Mesenchymal stem cell (in vitro differentiated cells and primary cell): ENCODE measurements around the gene ADAMTS7.

Experiments used
- DNase-seq: peaks from one replicate; pipeline ENCODE4 v3.0.0-alpha.2; 2013
- H2AFZ ChIP-seq: one replicate; pipeline ENCODE4 v1.6.1; 2013; ENCODE audit warnings: low read depth, mild to moderate bottlenecking, control low read depth, inconsistent platforms, low read length, moderate library complexity
- H2AK5ac ChIP-seq: 2 replicates; pipeline ENCODE4 v1.6.1; 2013; ENCODE audit warnings: low read length, moderate library complexity, mild to moderate bottlenecking, inconsistent platforms; ENCODE audit not compliant: severe bottlenecking
- H2BK120ac ChIP-seq: one replicate; pipeline ENCODE4 v1.6.1; 2013; ENCODE audit warnings: low read depth, mild to moderate bottlenecking, inconsistent platforms, low read length, moderate library complexity
- H2BK12ac ChIP-seq, 2 experiments: one replicate each; pipeline ENCODE4 v1.6.1; 2013; ENCODE audit warnings: inconsistent platforms in 2 of 2, low read length in 2 of 2, mild to moderate bottlenecking in 2 of 2, moderate library complexity in 2 of 2, control low read depth in 1 of 2
- H2BK15ac ChIP-seq: one replicate; pipeline ENCODE4 v1.6.1; 2013; ENCODE audit warnings: mild to moderate bottlenecking, low read depth, inconsistent platforms; ENCODE audit not compliant: poor library complexity, severe bottlenecking
- H2BK5ac ChIP-seq: 2 replicates; pipeline ENCODE4 v1.6.1; 2013; ENCODE audit warnings: low read depth, mild to moderate bottlenecking, low read length, control low read depth, inconsistent platforms; ENCODE audit not compliant: poor library complexity, severe bottlenecking
- H3K14ac ChIP-seq, 2 experiments: one replicate each; pipeline ENCODE4 v1.6.1; 2013; ENCODE audit warnings: inconsistent platforms in 2 of 2, low read length in 2 of 2, control low read depth in 1 of 2, mild to moderate bottlenecking in 1 of 2, moderate library complexity in 1 of 2
- H3K18ac ChIP-seq, 2 experiments: one replicate each; pipeline ENCODE4 v1.6.1; 2013; ENCODE audit warnings: inconsistent platforms in 2 of 2, low read length in 2 of 2, control low read depth in 1 of 2, low read depth in 1 of 2, mild to moderate bottlenecking in 1 of 2
- H3K23ac ChIP-seq, 2 experiments: one replicate each; pipeline ENCODE4 v1.6.1; 2013; ENCODE audit warnings: inconsistent platforms in 2 of 2, low read length in 2 of 2, mild to moderate bottlenecking in 2 of 2, moderate library complexity in 2 of 2, control low read depth in 1 of 2
- H3K27ac ChIP-seq: 2 replicates; pipeline ENCODE4 v1.5.1; 2013; ENCODE audit warnings: mild to moderate bottlenecking, moderate library complexity, low read length, control low read depth, inconsistent platforms; ENCODE audit not compliant: poor library complexity, severe bottlenecking
- H3K27me3 ChIP-seq, 2 experiments: 2 replicates each; pipeline versions ENCODE4 v1.6.1 to v1.7.0; 2013; ENCODE audit warnings: low read length in 2 of 2, mild to moderate bottlenecking in 2 of 2, moderate library complexity in 2 of 2, control low read depth in 1 of 2, inconsistent platforms in 1 of 2; ENCODE audit not compliant: control insufficient read depth in 1 of 2, insufficient read depth in 1 of 2
- H3K36me3 ChIP-seq, 2 experiments: 2 replicates each; pipeline versions ENCODE4 v1.6.1 to v1.7.0; 2013; ENCODE audit warnings: low read length in 2 of 2, control low read depth in 1 of 2, inconsistent platforms in 1 of 2, low read depth in 1 of 2, mild to moderate bottlenecking in 1 of 2; ENCODE audit not compliant: insufficient read depth in 2 of 2, control insufficient read depth in 1 of 2
- H3K4ac ChIP-seq, 2 experiments: one replicate each; pipeline ENCODE4 v1.6.1; 2013; ENCODE audit warnings: inconsistent platforms in 2 of 2, low read length in 2 of 2, mild to moderate bottlenecking in 2 of 2, moderate library complexity in 2 of 2, control low read depth in 1 of 2, low read depth in 1 of 2
- H3K4me1 ChIP-seq: 2 replicates; pipeline ENCODE4 v1.6.1; 2013; ENCODE audit warnings: low read depth, low read length, control low read depth; ENCODE audit not compliant: control insufficient read depth, insufficient read depth
- H3K4me2 ChIP-seq: 2 replicates; pipeline ENCODE4 v1.6.1; 2013; ENCODE audit warnings: low read length, mild to moderate bottlenecking, inconsistent platforms; ENCODE audit not compliant: poor library complexity, severe bottlenecking
- H3K4me3 ChIP-seq, 2 experiments: 2 replicates each; pipeline versions ENCODE4 v1.5.1 to v1.7.0; 2013; ENCODE audit warnings: low read length in 2 of 2, mild to moderate bottlenecking in 2 of 2, control low read depth in 1 of 2, low read depth in 1 of 2; ENCODE audit not compliant: insufficient read depth in 1 of 2
- H3K79me1 ChIP-seq: replicated peaks from 2 replicates; pipeline ENCODE4 v1.6.1; 2013; ENCODE audit warnings: mild to moderate bottlenecking, control low read depth, low read length, inconsistent platforms; ENCODE audit not compliant: poor library complexity, severe bottlenecking
- H3K9ac ChIP-seq: 2 replicates; pipeline ENCODE4 v1.7.0; 2013; ENCODE audit warnings: mild to moderate bottlenecking, low read length, moderate library complexity
- H3K9me3 ChIP-seq: 2 replicates; pipeline ENCODE4 v1.7.0; 2013; ENCODE audit warnings: mild to moderate bottlenecking, low read length; ENCODE audit not compliant: control insufficient read depth
- H4K8ac ChIP-seq: one replicate; pipeline ENCODE4 v1.6.1; 2013; ENCODE audit warnings: inconsistent platforms, mild to moderate bottlenecking, low read length, moderate library complexity
- H4K91ac ChIP-seq: one replicate; pipeline ENCODE4 v1.6.1; 2013; ENCODE audit warnings: mild to moderate bottlenecking, low read length, inconsistent platforms
- WGBS: methylation state at CpG from one replicate; pipeline ENCODE4 v1.1.7; 2013; ENCODE audit warnings: mixed read lengths; 5-methylcytosine and 5-hydroxymethylcytosine counted together

Gene ADAMTS7

GRCh38 chr15:78830514-78831228 is 19.4 kb upstream of the ADAMTS7 start:
- H3K4me3 ChIP-seq, result no peak overlapping the region
- no peak overlapping the region for H3K4ac ChIP-seq
- peaks cover 0 to 16% of the 10 kb centered on the region in 2 experiments for H3K27me3 ChIP-seq
- peak overlapping the region; percentile 91 for H2BK15ac ChIP-seq
- no peak overlapping the region for H3K14ac ChIP-seq
- no peak overlapping the region for H2BK120ac ChIP-seq
- no peaks in the 10 kb centered on the region for H3K36me3 ChIP-seq
- WGBS, result 87% methylated on average over 52 of the region's 52 CpGs
- H3K27ac ChIP-seq, result no peak overlapping the region
- no peak overlapping the region for H2AK5ac ChIP-seq
- H2BK12ac ChIP-seq, result no peak overlapping the region
- no peak overlapping the region for H2AFZ ChIP-seq
- H4K91ac ChIP-seq, result no peak overlapping the region
- no peak overlapping the region for H4K8ac ChIP-seq
- H3K9me3 ChIP-seq, result no peaks in the 10 kb centered on the region
- no peak overlapping the region for H3K4me2 ChIP-seq
- H2BK5ac ChIP-seq, result no peak overlapping the region
- peaks cover 3% of the 10 kb centered on the region for H3K4me1 ChIP-seq
- H3K79me1 ChIP-seq, result no peaks in the 10 kb centered on the region
- H3K18ac ChIP-seq, result no peak overlapping the region
- DNase-seq, result no peak
- H3K9ac ChIP-seq, result no peak overlapping the region
- H3K23ac ChIP-seq, result no peak overlapping the region

- WGBS, result 93% methylated on average over 2 of the region's 2 CpGs
- Histone ChIP-seq H3K27me3 (peaks cover 0 to 16% of the 10 kb centered on the region in 2 experiments), H2BK120ac (no peak overlapping the region), H3K36me3 (no peaks in the 10 kb centered on the region), H3K27ac (no peak overlapping the region), H2AK5ac (no peak overlapping the region), H3K23ac (no peak overlapping the region), H3K14ac (no peak overlapping the region), H3K79me1 (no peaks in the 10 kb centered on the region), H3K9ac (no peak overlapping the region), H2BK15ac (no peak overlapping the region), H3K4me1 (peaks cover 5% of the 10 kb centered on the region), H3K4me2 (no peak overlapping the region), H3K9me3 (no peaks in the 10 kb centered on the region), H4K8ac (no peak overlapping the region), H3K18ac (no peak overlapping the region), H2AFZ (peak overlapping the region; percentile 37), H2BK12ac (no peak overlapping the region), H3K4me3 (no peak overlapping the region), H4K91ac (no peak overlapping the region), H3K4ac (no peak overlapping the region), H2BK5ac (no peak overlapping the region)
- DNase-seq, result no peak
Observed at GRCh38 chr15:78828920-78829319, 17.7 kb upstream of the ADAMTS7 start.

- peak; percentile 16 for DNase-seq
- no peak overlapping the region for H3K4ac ChIP-seq
- H2BK5ac ChIP-seq, result no peak overlapping the region
- H2AK5ac ChIP-seq, result no peak overlapping the region
- peaks cover 3% of the 10 kb centered on the region for H3K4me1 ChIP-seq
- no peaks in the 10 kb centered on the region for H3K27me3 ChIP-seq
- H4K91ac ChIP-seq, result no peak overlapping the region
- H2BK12ac ChIP-seq, result no peak overlapping the region
- H3K9ac ChIP-seq, result no peak overlapping the region
- H2BK120ac ChIP-seq, result no peak overlapping the region
- no peak overlapping the region for H4K8ac ChIP-seq
- no peak overlapping the region for H3K14ac ChIP-seq
- no peaks in the 10 kb centered on the region for H3K36me3 ChIP-seq
- H3K9me3 ChIP-seq, result no peaks in the 10 kb centered on the region
- no peak overlapping the region for H3K4me3 ChIP-seq
- H3K27ac ChIP-seq, result no peak overlapping the region
- no peak overlapping the region for H3K18ac ChIP-seq
- no peak overlapping the region for H3K23ac ChIP-seq
- H2BK15ac ChIP-seq, result no peak overlapping the region
- WGBS, result 48% methylated on average over 2 of the region's 3 CpGs
- no peak overlapping the region for H3K4me2 ChIP-seq
- H3K79me1 ChIP-seq, result no peaks in the 10 kb centered on the region
- no peak overlapping the region for H2AFZ ChIP-seq
Observed at GRCh38 chr15:78822514-78822913, 11.2 kb upstream of the ADAMTS7 start.

DNA sequence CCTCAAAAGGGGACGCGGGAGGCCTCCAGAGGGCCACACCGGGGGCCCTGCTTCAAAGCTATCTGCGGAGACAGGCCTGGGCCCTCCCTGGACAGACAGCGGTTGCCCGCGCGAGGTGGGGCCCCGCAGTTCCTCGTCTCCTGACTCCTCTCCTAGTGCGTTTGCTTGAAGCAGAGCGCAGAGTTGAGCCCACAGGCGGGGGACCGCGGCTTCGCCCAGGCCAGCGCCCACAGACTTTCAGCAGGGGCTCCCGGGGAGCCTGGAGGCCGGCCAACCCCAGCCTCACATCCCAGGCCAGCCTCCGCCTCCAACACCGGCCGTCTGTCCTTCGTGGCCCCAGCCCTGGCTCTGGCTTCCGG is 540 bp upstream of the ADAMTS7 start:
- Histone ChIP-seq H3K18ac (peak overlapping the region; percentile 67 to 94), H2BK5ac (peak overlapping the region; percentile 39), H2AFZ (no peak overlapping the region), H3K27ac (no peak overlapping the region), H4K91ac (peak overlapping the region; percentile 80), H3K36me3 (no peaks in the 10 kb centered on the region), H3K79me1 (peaks cover 24% of the 10 kb centered on the region), H3K4me2 (peak overlapping the region; percentile 55), H3K23ac (no peak overlapping the region), H4K8ac (peak overlapping the region; percentile 93), H2BK120ac (no peak overlapping the region), H3K9me3 (no peaks in the 10 kb centered on the region), H3K14ac (peak overlapping the region in 1 of 2 experiments; percentile 35), H3K4me3 (peak overlapping the region; percentile 34 to 72), H3K27me3 (no peaks in the 10 kb centered on the region), H2BK15ac (peak overlapping the region; percentile 88), H3K9ac (peak overlapping the region; percentile 92), H2BK12ac (peak overlapping the region; percentile 18 to 78), H3K4ac (peak overlapping the region; percentile 70 to 71), H3K4me1 (peaks cover 13% of the 10 kb centered on the region), H2AK5ac (no peak overlapping the region)
- 78% methylated on average over 24 of the region's 24 CpGs for WGBS
- no peak for DNase-seq
